Measurements from ENCODE around the gene LYRM4.

The LYRM4 gene

DNA sequence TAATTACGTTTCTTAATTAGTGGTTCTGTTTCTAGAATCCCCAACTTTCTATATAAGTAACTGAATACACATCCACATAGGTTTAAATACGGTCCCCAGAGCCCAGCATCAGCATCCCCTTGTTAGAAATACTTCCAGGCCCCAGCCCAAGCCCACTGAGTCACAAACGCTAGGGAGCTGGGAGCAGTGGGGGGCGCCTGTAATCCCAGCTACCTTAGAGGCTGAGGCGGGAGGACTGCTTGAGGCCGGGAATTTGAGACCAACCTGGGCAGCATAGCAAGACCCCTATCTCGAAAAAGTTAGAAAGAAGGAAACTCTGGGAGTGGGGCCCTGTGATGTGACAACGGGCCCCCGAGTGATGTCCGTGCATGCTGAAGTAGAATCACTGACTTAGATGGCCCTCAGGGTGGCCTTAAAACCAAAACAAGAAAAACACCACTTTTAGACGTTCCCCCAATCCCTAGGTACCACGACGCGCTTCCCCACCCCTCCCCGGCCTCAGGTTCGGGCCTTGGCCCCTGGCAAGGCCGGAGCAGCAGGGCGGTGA, 176.9 kb downstream of the LYRM4 start:
- no peaks in the 10 kb centered on the region for H3K36me3 ChIP-seq (ENCODE audit: low read depth)
- no peak for TF ChIP-seq CTCF (IDR thresholded peaks at IDR 0.05; ENCODE audit: poor library complexity, severe bottlenecking)
- DNase-seq (ENCODE audit: low spot score) (no peak), ATAC-seq (ENCODE audit: low read depth) (no peak)
- H3K27ac ChIP-seq (ENCODE audit: poor library complexity, severe bottlenecking) = peak overlapping the region; percentile 62
- peak overlapping the region; percentile 31 for H3K4me3 ChIP-seq (ENCODE audit: severe bottlenecking)
- H3K9me3 ChIP-seq (ENCODE audit: severe bottlenecking) = peaks cover 4% of the 10 kb centered on the region
- no peaks in the 10 kb centered on the region for H3K27me3 ChIP-seq (ENCODE audit: insufficient read depth, poor library complexity, severe bottlenecking)
- peaks cover 24% of the 10 kb centered on the region for H3K4me1 ChIP-seq (ENCODE audit: insufficient read depth, poor library complexity, severe bottlenecking)

- Histone ChIP-seq H3K9me3 (ENCODE audit: severe bottlenecking) (peaks cover 4% of the 10 kb centered on the region), H3K36me3 (ENCODE audit: low read depth) (no peaks in the 10 kb centered on the region), H3K4me3 (ENCODE audit: severe bottlenecking) (no peak overlapping the region), H3K27me3 (ENCODE audit: insufficient read depth, poor library complexity, severe bottlenecking) (no peaks in the 10 kb centered on the region), H3K27ac (ENCODE audit: poor library complexity, severe bottlenecking) (peak overlapping the region; percentile 62), H3K4me1 (ENCODE audit: insufficient read depth, poor library complexity, severe bottlenecking) (peaks cover 24% of the 10 kb centered on the region)
- ATAC-seq (ENCODE audit: low read depth) (no peak), DNase-seq (ENCODE audit: low spot score) (no peak)
- TF ChIP-seq CTCF (IDR thresholded peaks at IDR 0.05; ENCODE audit: poor library complexity, severe bottlenecking) = no peak
Measured at GRCh38 chr6:5083307-5083583, 177.5 kb downstream of the LYRM4 start.

DNA sequence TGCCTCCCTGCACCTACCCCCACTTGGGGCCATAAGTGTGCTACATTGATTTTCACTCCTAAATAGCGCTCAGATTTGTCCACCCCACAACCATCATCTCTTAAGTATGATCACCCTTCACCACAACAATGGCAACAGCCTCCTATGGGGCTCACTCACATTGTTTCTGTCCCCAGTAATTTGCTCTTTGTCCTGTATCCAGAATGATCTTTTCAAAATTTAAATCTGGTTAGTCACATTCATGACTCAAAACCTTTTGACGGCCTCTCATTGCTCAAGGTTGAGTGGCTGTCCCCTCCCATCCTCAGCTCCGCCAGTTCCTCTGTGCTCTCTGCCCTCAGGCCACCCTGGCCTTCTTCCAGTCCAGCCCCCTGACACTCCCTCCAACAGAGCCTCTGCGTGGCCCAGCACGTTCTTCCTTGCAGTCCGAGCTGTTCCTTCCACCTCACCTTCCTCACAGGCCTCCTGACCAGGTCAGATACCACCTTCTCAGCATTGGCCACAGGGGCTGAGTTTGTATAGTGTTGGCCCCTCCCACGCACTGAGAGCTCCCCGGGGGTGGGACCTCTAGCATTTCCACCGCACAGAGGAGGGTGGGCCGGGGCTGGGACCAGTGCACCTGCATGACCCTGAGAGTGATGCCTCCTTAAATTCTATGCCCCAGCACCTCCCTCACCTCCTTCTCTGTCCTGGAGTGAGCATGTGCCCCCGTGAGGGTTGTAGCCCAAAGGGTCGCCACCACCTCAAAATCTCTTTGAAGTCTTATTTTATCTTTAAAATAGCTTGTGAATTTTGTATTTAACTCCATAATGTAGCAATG, 178.1 kb downstream of the LYRM4 start:
- H3K27ac ChIP-seq (ENCODE audit: poor library complexity, severe bottlenecking) = peak overlapping the region; percentile 62
- H3K4me3 ChIP-seq (ENCODE audit: severe bottlenecking) = no peak overlapping the region
- DNase-seq (ENCODE audit: low spot score) = peak; percentile 95
- no peaks in the 10 kb centered on the region for H3K36me3 ChIP-seq (ENCODE audit: low read depth)
- ATAC-seq (ENCODE audit: low read depth) = peak; percentile 84
- H3K9me3 ChIP-seq (ENCODE audit: severe bottlenecking) = peaks cover 4% of the 10 kb centered on the region
- peaks cover 24% of the 10 kb centered on the region for H3K4me1 ChIP-seq (ENCODE audit: insufficient read depth, poor library complexity, severe bottlenecking)
- TF ChIP-seq CTCF (IDR thresholded peaks at IDR 0.05; ENCODE audit: poor library complexity, severe bottlenecking) = no peak
- H3K27me3 ChIP-seq (ENCODE audit: insufficient read depth, poor library complexity, severe bottlenecking) = no peaks in the 10 kb centered on the region

GRCh38 chr6:5081955-5082354, 178.8 kb downstream of the LYRM4 start:
- Histone ChIP-seq H3K27ac (ENCODE audit: poor library complexity, severe bottlenecking) (peak overlapping the region; percentile 62), H3K4me3 (ENCODE audit: severe bottlenecking) (no peak overlapping the region), H3K36me3 (ENCODE audit: low read depth) (no peaks in the 10 kb centered on the region), H3K9me3 (ENCODE audit: severe bottlenecking) (peaks cover 4% of the 10 kb centered on the region), H3K4me1 (ENCODE audit: insufficient read depth, poor library complexity, severe bottlenecking) (peaks cover 24% of the 10 kb centered on the region), H3K27me3 (ENCODE audit: insufficient read depth, poor library complexity, severe bottlenecking) (no peaks in the 10 kb centered on the region)
- TF ChIP-seq CTCF (IDR thresholded peaks at IDR 0.05; ENCODE audit: poor library complexity, severe bottlenecking) = no peak
- DNase-seq (ENCODE audit: low spot score) = no peak
- no peak for ATAC-seq (ENCODE audit: low read depth)

- no peak overlapping the region for H3K4me3 ChIP-seq (ENCODE audit: severe bottlenecking)
- peaks cover 24% of the 10 kb centered on the region for H3K4me1 ChIP-seq (ENCODE audit: insufficient read depth, poor library complexity, severe bottlenecking)
- no peaks in the 10 kb centered on the region for H3K27me3 ChIP-seq (ENCODE audit: insufficient read depth, poor library complexity, severe bottlenecking)
- peaks cover 4% of the 10 kb centered on the region for H3K9me3 ChIP-seq (ENCODE audit: severe bottlenecking)
- no peak overlapping the region for H3K27ac ChIP-seq (ENCODE audit: poor library complexity, severe bottlenecking)
- DNase-seq (ENCODE audit: low spot score) (no peak), ATAC-seq (ENCODE audit: low read depth) (no peak)
- H3K36me3 ChIP-seq (ENCODE audit: low read depth) = no peaks in the 10 kb centered on the region
- TF ChIP-seq CTCF (IDR thresholded peaks at IDR 0.05; ENCODE audit: poor library complexity, severe bottlenecking) = no peak
Measured at GRCh38 chr6:5081182-5081581, 179.6 kb downstream of the LYRM4 start.

Measured in RWPE2 (cell line).